GM13977 (cell line): ENCODE data around the gene GTF3C2.
"Not testable (repeated sequence)": the region's sequence is repeated elsewhere in the genome, so short reads cannot be mapped to it uniquely, and the experiment has no call there.

Experiments
- DNase-seq: peaks from one replicate; pipeline ENCODE4 v3.0.0; 2012; ENCODE audit warnings: low spot score
- in situ Hi-C: fragments of 300-500 bp; cut with MboI; formaldehyde crosslinking; loops from one replicate; pipeline ENCODE4 v1.12.0; 2022; ENCODE audit warnings: low sequenced_read_pairs, low pct_unique_long_range_greater_than_20kb, mixed read lengths, inconsistent platforms; ENCODE audit not compliant: unreplicated experiment
- TF ChIP-seq, protein P1 (sequence below): IDR thresholded peaks from 2 replicates; pipeline ENCODE4 v1.5.1; 2012; ENCODE audit warnings: mild to moderate bottlenecking, control low read depth; ENCODE audit not compliant: insufficient read depth; ENCODE audit errors: extremely low read depth, missing control alignments

The GTF3C2 gene

DNA sequence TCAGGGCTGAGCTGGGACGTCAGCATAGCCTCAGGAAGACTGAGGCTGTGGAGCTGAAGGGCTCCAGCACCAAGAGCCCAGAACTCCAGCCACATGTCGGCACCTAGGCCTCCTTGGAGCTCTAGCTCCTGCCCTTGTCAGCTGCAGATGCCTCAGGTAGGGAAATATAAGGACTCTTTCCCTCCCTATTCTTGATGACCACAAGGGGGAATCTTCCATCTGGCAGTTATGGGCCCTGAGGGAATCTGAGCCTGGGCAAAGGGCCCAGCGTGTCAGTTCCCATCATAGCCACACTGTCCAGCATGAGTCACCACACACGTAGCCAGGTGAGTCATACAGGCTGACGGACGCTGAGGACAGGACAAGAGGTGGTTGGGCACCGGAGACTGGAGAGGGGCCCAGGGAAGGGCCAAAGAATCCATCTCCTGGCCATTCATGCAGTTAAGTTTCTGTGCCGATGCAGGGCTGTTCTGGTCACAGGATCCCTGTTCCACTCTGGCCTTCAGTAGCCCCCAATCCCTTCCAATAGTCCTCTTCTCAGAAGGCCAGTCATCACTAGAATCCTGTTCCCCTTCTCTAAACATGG is 35.5 kb downstream of the GTF3C2 start:
- in situ Hi-C loops, result no loop called here
- TF ChIP-seq, protein P1, sequence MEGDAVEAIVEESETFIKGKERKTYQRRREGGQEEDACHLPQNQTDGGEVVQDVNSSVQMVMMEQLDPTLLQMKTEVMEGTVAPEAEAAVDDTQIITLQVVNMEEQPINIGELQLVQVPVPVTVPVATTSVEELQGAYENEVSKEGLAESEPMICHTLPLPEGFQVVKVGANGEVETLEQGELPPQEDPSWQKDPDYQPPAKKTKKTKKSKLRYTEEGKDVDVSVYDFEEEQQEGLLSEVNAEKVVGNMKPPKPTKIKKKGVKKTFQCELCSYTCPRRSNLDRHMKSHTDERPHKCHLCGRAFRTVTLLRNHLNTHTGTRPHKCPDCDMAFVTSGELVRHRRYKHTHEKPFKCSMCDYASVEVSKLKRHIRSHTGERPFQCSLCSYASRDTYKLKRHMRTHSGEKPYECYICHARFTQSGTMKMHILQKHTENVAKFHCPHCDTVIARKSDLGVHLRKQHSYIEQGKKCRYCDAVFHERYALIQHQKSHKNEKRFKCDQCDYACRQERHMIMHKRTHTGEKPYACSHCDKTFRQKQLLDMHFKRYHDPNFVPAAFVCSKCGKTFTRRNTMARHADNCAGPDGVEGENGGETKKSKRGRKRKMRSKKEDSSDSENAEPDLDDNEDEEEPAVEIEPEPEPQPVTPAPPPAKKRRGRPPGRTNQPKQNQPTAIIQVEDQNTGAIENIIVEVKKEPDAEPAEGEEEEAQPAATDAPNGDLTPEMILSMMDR, result no peak
- DNase-seq, result no peak

DNA sequence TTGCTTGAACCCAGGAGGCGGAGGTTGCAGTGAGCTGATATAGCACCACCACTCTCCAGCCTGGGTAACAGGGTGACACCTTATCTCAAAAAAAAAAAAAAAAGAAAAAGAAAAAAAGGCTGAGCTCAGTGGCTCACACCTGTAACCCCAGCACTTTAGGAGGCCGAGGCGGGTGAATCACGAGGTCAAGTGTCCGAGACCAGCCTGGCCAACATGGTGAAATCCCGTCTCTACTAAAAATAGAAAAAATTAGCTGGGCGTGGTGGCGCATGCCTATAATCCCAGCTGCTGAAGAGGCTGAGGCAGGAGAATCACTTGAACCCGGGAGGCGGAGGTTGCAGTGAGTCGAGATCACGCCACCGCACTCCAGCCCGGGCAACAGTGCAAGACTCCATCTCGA is 36.7 kb downstream of the GTF3C2 start:
- in situ Hi-C loops, DNase-seq: not testable (repeated sequence)

DNA sequence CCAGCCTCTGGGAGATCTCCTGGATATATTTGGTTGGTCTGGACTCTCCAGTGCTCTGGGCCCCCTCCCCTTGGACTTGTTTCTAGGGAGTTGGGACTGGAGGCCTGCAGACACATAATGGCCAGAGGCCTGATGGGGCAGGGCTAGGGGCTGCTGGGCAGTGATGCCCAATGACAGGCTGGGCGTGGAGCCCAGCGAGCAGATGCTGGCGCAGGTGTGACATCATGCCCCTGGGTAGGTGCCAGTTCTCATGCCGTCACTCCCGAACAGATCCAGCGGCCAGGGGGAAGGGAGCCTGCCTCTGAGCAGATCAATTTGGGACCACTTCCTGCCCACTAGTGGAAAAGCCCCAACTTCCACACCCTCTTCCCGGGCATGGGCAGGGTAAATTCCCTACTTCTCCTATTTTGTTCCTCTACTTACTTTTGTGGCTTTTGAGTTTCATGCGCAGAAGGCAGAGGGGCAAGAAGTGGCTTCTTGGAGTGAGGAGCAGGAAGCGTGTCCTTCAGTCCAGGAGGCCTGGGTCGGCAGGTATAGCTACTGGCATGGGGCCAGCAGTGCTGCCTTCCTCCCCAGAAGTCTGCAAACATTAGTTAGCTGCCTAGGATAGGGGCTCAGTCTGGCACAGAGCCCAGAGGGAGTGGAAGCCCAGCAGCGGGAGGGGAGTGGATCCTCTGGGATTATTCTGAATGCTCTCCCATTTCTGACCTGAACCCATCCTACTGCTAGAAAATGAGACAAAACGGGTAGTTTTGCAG is 39.7 kb downstream of the GTF3C2 start:
- no peak for DNase-seq
- in situ Hi-C loops, result no loop called here
- TF ChIP-seq, protein P1, result no peak

DNA sequence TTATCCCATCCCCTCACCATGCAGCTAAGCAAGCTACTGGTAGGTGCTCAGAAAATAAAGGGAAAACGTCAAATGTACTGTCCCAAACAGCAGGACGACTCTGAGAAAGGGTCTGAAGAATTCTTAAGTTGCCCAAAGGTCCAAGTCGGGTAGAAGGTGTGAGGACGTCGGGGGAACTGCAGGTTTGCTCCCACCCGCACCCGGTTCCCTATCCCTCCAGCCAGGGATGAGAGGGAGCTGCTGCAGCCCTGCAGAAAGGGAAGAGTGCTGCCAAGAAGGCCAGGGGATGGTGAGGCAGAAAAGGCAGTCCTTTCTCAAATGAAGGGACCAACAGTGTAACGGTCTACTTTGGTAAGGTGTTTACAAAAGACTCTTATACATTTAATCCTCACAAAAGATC is 41.4 kb downstream of the GTF3C2 start:
- DNase-seq, result no peak
- in situ Hi-C loops, result no loop called here
- TF ChIP-seq, protein P1, result no peak

DNA sequence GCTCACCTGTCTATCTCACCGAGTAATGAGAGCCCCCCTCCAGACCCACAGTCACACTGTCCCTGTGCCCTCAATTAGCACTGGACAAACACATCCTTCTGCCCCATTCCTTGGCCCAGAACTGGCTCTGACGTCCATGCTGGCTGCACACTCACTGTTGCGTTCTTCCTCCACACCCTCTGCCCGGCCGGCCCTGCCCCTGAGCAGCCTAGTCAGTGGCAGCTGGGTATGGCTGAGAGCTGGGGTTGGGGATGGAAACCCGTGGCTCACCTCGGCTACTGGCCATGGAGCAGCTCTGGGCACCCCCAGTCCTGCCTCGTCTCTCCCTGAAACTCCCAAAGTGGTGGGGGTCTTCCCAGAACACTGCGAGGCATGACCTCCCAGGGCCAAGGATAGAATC is 41.9 kb downstream of the GTF3C2 start:
- in situ Hi-C loops, result no loop called here

DNA sequence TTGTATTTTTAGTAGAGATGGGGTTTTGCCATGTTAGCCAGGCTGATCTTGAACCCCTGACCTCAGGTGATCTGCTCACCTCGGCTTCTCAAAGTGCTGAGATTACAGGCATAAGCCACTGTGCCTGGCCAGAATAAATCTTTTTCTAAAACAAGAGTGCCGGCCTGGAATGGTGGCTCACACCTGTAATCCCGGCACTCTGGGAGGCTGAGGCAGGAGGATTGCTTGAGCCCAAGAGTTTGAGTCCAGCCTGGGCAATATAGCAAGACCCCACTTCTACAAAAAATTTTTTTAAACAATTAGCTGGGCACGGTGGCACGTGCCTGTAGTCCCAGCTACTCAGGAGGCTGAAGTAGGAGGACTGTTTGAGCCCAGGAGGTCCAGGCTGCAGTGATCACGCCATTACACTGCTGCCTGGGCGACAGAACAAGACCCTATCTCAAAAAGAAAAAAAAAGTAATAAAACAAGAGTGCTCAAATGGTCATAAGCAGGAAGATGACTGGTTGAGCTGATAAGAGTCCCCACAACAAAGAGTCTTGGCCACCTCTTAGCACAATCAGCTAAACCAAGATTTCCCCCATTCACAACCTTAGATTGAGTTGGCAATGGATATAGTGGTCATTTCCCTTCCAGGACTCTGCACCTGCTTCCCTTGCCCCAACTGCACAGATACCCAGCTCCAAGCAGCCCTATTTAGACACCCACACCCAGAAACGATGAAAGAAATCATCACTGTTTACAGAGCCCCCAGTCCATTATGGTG is 42.5 kb downstream of the GTF3C2 start:
- TF ChIP-seq, protein P1, result no peak
- no peak for DNase-seq
- in situ Hi-C loops, result no loop called here

More for the DNA sequence above, 41.9 kb downstream of the GTF3C2 start:
- DNase-seq, result no peak
- TF ChIP-seq, protein P1, result no peak

DNA sequence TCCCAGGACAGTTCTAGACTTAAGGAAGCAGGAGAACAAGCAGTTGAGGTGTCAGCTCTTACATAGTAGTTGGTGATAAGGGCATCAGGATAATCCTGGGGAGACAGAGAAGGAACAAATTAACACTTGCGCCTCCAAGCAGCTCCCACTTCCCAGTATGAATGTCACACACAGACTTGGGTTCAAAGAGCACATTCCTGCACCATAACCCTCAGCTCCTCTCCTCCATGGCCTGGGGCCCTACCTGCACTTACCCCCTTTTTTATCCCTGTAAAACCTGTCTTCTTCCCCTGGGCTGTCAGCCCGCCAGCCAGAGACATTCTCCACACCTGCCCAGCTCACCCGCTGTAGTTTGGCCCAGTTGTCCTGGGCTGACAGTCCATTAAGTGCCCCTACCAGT is 44.4 kb downstream of the GTF3C2 start:
- TF ChIP-seq, protein P1, result no peak
- DNase-seq, result no peak
- in situ Hi-C loops, result no loop called here
